Hematopoietic multipotent progenitor cell treated with erythropoietin and hydrocortisone succinate and interleukin-3 and kit ligand, for 4 days (in vitro differentiated cells): Measurements from ENCODE around the gene ATP9A.

ENCODE experiments used
- DNase-seq: peaks from one replicate; pipeline ENCODE4 v3.0.0-alpha.2; 2015

The ATP9A gene

DNA sequence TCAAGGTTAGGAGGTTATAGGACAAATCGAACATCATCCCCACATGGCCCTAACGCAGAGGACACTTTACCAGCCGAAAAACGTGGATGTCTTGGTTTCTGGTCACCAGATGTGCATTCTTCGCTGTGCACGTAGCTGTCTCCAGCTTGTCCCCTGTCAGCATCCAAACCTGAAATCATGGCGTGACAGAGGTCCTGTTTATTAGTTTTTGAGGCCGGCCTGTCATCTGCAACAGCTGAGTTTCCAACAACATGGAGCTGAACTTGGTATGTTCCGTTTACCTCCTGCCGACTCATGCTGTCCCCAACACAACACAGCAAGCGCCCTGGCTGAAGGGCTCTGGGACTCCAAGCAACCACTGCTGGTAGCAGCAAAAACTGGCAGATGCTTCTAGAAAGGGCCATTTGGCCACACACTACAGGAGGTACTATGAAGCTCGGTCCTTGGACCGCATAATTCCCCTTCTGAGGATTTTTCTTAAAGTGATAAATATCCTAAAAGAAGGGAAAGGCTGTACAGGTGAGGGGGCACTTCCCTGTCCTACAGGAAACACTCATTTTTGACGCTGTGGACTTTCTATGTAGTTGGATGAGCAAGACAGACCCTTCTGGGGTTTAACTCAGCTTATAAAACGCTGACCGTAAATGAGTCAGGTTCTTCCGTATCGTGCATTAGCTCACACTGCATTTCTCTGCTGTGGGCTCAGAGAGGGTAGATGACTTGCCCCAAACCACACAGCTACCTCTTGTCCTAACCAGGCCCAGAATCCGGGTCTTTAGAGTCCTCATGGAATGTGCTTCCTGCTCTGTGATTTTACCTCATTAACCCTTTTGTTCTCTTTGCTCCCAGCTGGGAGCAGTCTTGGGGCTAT, 146.0 kb downstream of the ATP9A start:
- DNase-seq: no peak

DNA sequence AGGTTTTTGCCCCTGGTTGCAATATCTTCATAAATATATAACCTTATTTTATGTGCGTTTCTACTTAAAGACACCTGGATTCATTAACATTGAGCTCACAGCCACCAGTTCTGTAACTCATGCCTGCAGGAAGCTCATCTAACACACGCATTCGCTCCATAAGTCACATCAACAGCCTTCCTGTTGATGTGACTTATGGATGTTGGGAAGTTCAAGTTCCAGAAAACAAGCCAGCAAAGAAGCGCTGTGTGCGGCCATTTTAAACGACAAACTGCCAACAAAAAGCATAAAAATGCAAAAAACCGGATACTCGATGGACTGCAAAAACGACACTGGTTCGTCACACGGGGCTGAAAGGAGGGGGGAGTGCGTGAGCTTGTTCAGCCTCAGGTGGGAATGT, 147.8 kb downstream of the ATP9A start:
- no peak for DNase-seq

DNA sequence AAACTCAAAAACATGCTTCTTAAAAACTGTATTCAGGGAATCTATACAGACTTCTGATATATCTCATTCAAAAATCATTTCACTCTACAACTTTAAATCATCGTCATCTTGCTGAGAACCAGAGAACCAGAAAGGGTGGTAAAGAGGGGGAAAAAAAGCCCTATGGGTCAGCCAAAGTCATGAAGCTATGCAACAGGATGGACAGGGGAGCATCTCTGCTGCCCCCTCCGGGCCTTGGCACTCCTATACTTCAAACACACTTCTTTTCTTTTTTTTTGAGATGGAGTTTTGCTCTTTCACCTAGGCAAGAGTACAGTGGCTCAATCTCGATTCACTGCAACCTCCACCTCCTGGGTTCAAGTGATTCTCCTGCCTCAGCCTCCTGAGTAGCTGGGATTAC, 152.1 kb downstream of the ATP9A start:
- peak; percentile 36 for DNase-seq

DNA sequence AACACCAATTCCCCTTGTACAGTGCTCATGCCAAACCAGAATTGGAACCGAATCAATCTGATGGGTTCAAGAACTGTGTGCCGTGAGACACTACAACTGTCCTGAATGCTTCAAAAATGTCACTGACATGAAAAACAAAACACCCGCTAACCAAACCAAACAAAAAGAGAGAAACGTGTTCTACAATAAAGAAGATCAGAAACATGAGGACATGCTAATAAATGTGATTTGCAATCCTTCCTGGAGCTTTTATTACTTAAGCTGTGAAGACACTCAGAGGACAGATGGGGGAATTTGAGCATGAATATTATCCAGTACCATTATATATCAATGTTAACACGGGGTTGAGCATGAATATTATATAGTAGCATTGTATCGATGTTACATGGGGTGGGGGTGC, 153.5 kb downstream of the ATP9A start:
- DNase-seq: no peak

DNA sequence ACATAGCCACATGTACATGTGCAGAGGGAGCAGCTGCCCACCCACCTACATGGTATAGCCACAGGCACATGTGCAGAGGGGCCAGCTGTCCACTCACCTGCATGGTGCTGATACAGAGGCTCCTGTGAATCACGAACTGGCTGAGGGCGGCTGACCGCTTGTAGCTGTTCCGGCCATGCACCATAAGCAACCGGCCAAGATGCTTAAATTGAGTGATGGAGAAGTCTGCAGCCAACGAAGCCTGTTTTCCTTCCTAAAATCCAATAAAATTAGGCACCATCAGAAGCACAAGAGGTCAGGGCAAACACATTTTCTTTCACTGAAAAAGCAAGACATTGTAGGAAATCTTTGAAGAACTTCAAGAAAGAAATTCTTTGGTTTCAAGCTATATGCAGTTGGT, 154.6 kb downstream of the ATP9A start:
- no peak for DNase-seq

DNA sequence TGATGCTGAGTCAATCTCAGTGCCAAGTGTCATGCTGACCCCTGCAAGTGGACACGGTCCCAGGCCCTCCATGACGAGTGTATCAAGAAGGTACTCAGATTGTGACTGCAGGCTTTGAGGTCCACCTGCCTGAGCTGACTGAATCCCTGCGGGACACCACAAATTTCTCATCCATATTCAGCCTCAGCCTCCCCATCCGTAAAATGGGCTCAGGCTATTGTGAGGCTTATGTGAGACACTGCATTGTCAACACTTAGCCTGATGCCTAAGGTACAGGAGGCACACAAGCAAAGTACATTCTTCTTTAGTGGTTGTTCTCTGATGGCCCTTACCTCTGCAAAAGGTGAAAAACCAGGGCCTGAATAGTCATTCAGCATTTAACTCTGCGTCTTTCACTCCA, 155.3 kb downstream of the ATP9A start:
- no peak for DNase-seq

DNA sequence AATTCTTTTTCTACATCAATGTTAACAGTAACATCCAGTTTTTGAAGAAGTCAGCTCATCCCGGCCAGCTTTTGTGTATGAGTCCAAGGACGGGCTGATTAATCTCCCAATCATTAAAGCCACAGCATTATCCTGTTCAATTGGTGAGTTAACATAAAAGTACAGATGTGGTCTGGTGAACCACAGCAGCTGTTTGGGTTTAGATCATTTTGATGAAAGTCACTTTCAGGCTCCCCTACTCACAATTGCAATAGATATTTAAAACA, 156.6 kb downstream of the ATP9A start:
- peak; percentile 18 for DNase-seq

DNA sequence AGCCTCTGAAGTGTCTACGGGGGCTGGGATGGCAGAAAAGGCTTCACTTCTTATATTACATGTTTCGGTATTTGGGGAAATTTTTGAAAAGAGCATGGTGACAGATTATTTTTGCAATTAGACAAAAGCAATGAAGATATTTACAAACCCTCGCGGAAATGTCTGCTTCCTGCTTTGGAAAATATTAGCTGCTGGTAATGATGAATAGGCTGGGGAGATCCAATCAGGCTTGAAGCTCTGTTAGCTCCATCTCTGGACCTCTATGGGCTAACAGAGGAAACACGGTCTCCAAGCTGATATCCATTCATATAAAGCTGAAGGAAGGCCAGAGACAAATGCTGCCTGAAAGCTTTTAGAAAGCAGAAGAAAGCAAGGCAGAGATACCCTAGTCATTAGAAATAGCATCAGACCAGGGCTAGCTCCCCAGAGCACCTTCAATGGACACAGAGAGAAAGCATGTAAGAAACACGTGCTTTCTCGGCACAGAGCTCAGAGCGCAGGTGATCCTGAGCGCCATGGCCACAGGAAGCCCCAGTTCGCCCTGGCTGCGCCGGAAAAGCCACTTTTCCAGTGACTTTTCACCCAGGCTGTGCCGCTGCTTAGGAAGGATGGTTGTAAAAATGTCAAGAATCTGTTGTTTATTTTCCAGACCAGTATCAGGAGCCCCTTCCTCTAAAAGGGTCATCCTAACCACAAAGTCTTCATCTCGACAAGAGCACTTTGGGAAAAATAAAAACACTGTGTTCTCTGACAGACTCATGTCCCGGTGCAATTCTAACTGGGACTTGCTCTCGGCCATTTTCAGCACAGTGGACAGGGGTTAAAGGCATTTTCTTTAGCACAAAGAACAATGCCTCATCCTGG, 157.2 kb downstream of the ATP9A start:
- no peak for DNase-seq

DNA sequence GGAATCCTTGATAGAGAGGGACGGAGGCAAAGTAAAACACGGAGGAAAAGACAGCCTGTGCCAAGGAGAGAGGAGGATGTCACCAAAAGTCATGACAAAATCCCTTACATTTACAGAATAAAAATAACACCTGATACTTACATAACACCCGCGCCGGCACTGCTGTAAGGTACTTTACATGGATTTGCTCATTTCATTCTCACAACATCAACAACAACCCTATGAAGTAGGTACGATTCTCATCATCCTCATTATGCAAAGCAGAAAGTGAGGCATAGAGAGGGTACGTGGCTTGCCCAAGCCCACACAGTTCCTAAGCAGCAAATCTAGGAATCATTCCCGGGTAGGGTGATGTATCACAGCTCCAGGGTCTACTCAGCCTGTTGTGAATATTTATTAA, 158.1 kb downstream of the ATP9A start:
- no peak for DNase-seq

DNA sequence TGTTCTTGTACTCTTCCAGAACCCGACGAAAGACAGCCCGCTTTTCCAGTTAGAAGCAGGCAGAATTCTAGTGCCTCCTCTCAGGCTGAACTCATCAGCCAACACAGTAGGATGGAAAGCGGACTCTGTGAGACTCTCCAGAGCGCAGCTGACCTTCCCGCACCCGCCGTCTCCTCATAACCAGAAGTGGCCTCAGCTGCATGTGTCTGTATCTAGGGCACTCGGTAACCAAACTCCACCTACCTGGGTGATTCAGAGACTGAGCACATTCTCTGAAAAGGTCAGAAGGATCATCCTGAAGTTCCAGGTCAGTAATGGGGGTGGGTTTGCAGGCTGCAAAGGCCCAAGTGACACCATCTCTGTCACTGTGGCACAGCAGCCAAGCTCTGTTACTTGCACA, 158.9 kb downstream of the ATP9A start:
- no peak for DNase-seq

DNA sequence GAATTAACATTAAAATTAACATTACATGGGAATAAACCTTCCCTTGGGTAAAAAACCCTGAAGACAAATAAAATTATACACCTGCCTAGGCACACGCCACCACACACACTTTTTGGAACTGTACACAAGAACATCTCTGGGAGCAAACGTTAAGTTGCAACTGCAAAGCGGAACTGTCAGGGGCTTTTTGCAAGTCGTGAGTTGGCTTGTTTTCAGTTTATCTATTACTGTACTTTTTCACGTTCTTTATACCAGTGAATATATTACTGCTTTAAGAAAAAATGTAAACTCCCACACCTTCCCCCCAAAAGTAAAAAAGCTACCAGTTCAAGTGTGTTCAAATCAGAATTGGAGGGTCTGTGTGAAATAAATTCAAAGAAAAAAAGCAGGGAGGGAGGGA, 160.1 kb downstream of the ATP9A start:
- DNase-seq: no peak

DNA sequence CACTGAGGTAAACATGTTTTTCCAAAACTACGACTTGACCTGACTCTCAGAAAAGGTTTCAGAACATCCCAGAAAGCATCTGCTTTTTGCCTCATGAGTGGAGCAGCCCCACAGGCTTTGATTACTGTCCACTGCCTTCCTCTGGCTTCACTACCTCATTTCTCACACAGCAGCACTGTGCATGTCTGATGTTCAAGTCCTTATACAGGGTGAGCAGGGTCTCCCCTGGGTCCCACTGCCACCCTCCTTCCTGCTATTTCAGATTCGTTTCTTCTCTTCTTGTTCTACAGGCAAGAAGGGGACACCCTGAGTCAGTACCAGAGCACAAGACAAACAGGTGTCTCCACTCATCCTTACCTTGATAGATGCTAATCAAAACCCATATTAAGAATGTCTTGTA, 161.0 kb downstream of the ATP9A start:
- no peak for DNase-seq

DNA sequence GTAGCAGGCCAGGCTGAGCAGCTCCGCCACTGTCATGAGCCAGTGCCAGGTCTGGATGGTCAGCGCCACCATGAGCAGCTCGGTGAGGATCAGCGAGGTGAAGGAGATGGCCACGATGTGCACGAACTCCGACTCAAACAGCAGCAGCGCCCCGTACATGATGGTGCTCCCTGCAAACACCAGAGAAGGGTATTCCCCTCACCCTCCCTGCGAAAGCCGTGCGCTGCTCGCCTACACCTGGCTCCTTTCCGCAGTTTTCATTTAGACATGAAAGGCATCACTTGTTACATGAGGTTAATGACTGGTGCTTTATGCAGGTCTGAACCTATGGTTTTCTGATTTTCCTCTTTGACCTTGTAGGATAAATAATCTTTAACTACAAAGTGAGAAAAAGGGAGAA, 163.3 kb downstream of the ATP9A start:
- no peak for DNase-seq

DNA sequence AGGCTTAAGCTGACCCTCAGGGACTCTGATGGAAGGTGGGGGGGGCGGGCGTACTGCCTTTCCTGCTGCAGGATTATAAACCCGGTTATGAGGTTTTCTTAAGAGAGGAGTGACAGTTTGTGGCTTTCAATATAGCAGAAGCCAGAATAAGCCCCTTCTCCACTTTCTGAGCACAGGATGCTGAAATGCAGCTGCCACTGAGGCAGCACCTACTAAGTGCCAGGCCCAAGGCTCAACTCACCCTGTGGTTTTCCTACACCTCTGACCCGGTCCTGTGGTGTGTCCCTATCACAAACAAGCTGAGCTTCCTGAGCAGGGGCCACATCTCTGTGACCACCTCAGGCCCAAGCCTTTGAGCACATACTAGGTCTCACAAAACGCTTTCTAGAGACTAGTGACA, 166.1 kb downstream of the ATP9A start:
- no peak for DNase-seq

DNA sequence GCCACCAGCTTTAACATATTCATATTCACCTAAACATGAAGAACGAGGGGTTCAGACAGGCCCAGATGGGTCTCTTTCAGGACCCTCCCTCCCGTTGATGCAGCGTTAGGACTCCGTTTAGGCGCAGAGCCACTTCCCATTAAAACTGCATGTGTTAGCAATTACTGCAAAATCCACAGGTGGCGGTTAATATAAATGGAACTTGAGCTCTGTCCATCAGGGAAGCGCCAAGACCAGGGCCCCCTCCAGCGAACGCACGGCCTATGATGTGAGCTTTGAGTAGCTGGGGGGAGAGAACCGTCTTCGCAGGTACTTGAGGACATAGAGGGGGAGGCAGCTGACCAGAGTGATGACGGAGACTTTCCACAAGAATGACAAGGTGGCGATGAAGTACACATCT, 167.2 kb downstream of the ATP9A start:
- no peak for DNase-seq

DNA sequence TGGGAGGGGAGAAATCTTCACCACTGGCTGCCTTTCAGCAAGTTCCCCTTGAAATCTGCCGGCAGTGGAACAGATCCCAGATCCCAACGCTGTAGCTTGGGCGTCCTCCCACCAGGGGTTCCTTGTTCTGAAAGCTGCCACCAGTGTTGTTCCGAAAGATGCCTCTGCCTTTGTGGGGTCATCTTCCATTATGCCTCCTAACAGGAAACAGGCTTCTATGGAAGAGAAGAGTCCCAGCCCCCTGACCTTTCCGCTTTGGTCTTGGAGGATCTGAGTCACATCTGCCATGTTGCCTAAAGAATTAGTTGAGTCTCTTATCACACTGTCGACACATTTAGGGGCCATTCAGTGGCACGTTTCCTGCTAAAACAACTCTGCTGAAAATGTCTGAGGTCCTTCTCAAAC, 168.2 kb downstream of the ATP9A start:
- no peak for DNase-seq

DNA sequence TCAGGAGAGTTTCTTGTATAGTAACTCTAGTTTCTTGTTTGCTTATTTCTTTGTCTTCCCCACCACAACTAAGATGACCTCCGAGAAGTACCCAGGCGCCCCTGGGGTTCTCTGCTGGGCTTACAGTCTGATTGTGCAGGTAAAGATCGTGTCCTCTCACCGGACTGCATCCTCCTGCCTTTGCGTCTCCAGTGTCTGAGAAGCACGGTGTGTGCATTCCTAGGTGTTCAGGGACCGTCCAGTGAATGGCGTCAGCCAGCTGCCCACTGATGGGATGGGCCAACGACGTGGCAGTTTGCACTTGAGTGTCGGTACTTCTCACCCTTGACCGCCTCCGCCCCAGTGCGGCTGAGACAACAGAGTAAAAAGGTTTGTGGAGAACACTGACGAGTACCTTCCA, 169.6 kb downstream of the ATP9A start:
- DNase-seq: no peak

DNA sequence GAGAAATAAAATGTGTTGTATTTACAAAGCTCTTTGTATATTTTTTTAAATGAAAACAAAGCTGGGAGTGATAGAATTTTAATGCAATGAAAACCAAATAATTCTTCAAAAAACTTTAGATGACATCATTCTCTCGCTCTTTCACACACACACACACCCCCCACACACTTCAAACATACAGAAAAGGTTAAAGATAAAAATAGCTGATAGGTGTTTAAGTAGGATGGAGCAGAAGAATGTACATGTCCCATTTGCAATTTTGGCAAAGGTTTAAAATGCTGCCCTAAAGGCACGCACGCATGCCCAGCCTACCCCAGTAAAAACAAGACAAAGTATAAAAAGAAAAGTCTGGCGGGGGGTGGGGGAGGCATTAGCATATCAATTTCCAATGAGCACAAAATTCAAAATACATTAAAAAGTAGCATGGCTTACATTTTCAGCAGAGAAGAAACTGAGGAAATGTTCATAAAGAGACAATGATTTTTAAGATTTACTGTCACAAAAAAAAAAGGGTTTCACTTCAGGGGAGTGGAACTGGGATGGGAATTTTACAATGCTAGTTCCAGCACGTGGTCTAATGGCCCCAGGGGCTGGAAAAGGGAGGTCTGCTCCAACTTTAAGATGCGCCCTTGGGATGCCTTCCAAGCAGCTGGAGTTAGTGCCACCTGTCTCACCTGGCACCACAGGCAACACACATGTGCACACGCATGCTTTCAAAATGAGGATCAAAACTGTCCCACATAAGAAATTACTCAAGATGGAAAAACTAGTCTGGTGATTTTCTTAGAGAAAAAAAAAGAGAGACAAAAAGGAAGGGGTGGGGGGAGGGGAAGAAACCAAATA, 170.6 kb downstream of the ATP9A start:
- DNase-seq: no peak

DNA sequence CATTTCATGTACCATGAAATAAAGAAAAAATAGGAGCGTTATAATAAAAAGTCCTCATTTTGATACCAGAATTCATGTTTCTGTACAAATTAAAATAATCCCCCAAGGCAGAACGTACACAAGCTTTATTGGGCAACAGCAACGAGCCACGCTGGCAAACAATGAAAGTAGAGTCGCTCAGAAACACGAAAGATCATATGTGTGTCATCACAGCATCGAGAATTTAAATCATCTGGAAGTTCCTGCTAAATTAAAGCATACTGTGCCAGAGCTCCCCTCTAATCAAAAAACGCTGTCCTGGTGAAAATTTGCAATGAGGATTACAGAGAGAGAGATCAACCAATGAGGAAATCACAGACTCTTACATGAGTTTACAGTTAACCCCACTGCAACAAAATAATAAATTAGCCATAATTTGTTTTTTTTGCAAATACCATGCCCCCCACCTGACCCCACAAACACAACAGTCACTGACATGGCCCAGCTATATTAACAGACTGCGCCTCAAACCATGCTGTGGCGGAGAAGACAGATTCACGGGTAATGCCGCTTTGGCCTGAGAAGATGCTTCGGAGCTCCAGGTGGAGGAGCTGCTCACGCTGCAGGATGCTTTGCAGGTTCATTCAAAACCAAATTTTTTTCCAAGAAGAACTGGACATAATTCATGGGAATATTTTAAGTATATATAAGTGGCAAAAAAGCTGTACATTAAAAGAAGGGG, 171.4 kb downstream of the ATP9A start:
- no peak for DNase-seq

DNA sequence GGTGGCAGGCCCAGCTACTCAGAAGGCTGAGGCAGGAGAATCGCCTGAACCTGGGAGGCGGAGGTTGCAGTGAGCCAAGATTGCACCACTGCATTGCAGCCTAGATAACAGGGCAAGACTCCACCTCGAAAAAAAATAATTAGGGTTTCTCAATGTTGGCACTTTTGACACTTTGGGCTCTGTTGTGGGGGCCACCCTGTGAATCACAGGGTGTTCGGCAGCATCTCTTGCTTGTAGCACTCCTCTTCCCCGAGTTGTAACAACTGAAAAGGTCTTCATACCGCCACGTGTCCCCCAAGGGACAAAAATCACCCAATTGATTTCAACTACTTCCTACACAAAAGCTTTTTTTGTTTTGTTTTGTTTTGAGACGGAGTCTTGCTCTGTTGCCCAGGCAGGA, 172.4 kb downstream of the ATP9A start:
- no peak for DNase-seq

DNA sequence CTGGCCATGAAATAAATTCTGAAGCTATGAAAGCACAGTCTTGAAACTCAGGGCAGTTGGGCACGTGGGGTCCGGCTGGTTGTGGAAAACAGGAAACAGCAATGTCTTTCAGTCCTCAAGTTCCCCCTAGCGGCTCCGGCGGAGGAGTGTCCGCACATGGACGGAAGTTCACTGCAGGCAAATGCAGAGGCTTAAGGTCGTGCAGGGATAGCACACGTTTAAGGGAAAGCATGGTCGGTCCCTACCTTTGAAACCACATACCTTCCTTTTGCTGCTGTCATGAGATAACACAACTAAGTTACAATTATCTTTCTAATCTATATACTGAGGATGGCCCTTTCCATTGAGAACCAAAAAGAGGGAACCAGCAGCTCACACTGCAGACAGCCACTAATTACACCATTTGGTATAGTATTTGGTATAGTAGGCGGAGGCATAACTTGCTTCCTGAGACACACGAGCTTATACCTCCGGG, 173.1 kb downstream of the ATP9A start:
- peak; percentile 97 for DNase-seq

DNA sequence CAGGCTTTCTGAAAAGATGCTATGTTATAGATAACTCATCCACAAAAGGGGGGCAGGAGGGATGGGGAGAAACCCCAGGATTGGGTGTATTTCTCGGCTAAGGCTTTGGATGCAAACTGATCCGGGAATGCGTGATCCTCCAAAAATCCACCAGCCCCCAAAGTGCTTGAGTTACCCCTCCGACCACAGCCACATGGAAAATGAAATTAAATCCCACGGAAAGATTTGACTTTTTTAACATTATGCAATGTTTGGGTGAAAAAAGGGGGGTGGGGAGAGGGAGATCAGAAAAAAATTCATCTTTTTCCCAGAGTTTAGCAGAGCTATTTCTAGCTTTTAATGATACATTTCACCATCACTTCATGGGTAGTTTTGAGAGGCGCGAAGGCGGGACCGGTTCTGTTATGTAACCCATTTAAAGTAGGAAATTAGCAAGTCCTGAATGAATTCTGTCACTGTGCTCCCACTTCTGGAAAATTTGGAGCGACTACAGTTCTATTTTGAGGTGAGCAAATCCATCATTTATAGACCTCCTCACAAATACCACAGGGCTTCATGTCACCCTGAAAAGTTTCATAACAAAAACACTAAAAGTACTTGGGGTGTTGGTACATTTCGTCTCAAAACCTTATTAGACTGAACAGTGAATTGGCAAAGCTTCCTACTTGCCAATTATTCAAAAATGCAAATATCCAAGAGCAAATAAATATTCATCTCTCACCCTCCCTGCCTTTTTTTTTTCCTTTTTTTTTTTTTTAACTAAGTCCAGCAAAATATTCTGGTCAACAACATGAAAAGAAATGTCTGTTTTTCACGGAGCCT, 173.7 kb downstream of the ATP9A start:
- DNase-seq: no peak
